Suprapubic skin (tissue), 4 donors: ENCODE measurements around the gene SGPP1. TPM values are rescaled to one million over a fixed set of nuclear protein-coding genes. Genes with fewer than 3 reads are reported as not detected.
"Not testable (repeated sequence)": the region's sequence is repeated elsewhere in the genome, so short reads cannot be mapped to it uniquely, and the experiment has no call there.

Source experiments
- DNase-seq, 2 donors: peaks; one replicate each; pipeline ENCODE4 v3.0.0-alpha.2; 2019; ENCODE audit warnings: low spot score in 2 of 2
- H3K27ac ChIP-seq: fragments of 200-600 bp; sonication (generic); one replicate; pipeline ENCODE4 v1.5.1; 2019
- H3K27me3 ChIP-seq: fragments of 200-600 bp; sonication (generic); one replicate; pipeline ENCODE4 v1.5.1; 2019
- H3K36me3 ChIP-seq: fragments of 200-600 bp; sonication (generic); one replicate; pipeline ENCODE4 v1.5.1; 2019
- H3K4me1 ChIP-seq: fragments of 200-600 bp; sonication (generic); one replicate; pipeline ENCODE4 v1.5.1; 2019
- H3K4me3 ChIP-seq: fragments of 200-600 bp; sonication (generic); one replicate; pipeline ENCODE4 v1.5.1; 2019; ENCODE audit warnings: mild to moderate bottlenecking
- H3K9me3 ChIP-seq: fragments of 200-600 bp; sonication (generic); one replicate; pipeline ENCODE4 v1.5.1; 2019
- EP300 ChIP-seq: sonication (generic); formaldehyde crosslinking; IDR thresholded peaks from one replicate; pipeline ENCODE4 v1.6.1; 2017; ENCODE audit warnings: antibody characterized with exemption
- POLR2A ChIP-seq, 2 donors: fragments of 450-650 bp; IDR thresholded peaks; one replicate each; pipeline ENCODE4 v1.6.1; 2017; ENCODE audit warnings: antibody characterized with exemption in 2 of 2, mild to moderate bottlenecking in 2 of 2, moderate library complexity in 2 of 2
- POLR2AphosphoS5 ChIP-seq, 3 donors: sonication (generic); formaldehyde crosslinking; IDR thresholded peaks; one replicate each; pipeline ENCODE4 v1.6.1; 2017; ENCODE audit warnings: antibody characterized with exemption in 3 of 3
- WGBS: methylation state at CpG from one replicate; pipeline ENCODE4 v1.1.5; 2018; 5-methylcytosine and 5-hydroxymethylcytosine counted together
- total RNA-seq, 4 donors: library from RNA; depleted of rRNA; stranded (reverse); fragments of >200 nt; gene quantifications; one replicate each; pipeline ENCODE4 v1.1.0, GENCODE V29; 2016
- TF ChIP-seq, protein P1 (sequence below), 2 donors: fragments of 200-600 bp in 1 of 2; fragments of 450-650 bp in 1 of 2; sonication (generic) in 1 of 2; IDR thresholded peaks; one replicate each; pipeline ENCODE4 v1.5.1; 2016 to 2019; ENCODE audit warnings: antibody characterized with exemption in 2 of 2, mild to moderate bottlenecking in 1 of 2, moderate library complexity in 1 of 2

The SGPP1 gene
- total RNA-seq, 4 donors from 2014 or later, result 5.4 to 10.9 (median 8.0) TPM

GRCh38 chr14:63712123-63712522 lies 15.7 kb downstream of the SGPP1 start:
- Histone ChIP-seq H3K4me1 (peaks cover 2% of the 10 kb centered on the region), H3K4me3 (no peak overlapping the region), H3K9me3 (no peaks in the 10 kb centered on the region), H3K27ac (no peak overlapping the region), H3K27me3 (no peaks in the 10 kb centered on the region), H3K36me3 (no peaks in the 10 kb centered on the region)
- no peak for DNase-seq
- TF ChIP-seq, protein P1, sequence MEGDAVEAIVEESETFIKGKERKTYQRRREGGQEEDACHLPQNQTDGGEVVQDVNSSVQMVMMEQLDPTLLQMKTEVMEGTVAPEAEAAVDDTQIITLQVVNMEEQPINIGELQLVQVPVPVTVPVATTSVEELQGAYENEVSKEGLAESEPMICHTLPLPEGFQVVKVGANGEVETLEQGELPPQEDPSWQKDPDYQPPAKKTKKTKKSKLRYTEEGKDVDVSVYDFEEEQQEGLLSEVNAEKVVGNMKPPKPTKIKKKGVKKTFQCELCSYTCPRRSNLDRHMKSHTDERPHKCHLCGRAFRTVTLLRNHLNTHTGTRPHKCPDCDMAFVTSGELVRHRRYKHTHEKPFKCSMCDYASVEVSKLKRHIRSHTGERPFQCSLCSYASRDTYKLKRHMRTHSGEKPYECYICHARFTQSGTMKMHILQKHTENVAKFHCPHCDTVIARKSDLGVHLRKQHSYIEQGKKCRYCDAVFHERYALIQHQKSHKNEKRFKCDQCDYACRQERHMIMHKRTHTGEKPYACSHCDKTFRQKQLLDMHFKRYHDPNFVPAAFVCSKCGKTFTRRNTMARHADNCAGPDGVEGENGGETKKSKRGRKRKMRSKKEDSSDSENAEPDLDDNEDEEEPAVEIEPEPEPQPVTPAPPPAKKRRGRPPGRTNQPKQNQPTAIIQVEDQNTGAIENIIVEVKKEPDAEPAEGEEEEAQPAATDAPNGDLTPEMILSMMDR (IDR thresholded peaks at IDR 0.05), result no peak
- TF ChIP-seq POLR2A (IDR thresholded peaks at IDR 0.05), result no peak
- TF ChIP-seq EP300, result no peak
- no peak for TF ChIP-seq POLR2AphosphoS5 (IDR thresholded peaks at IDR 0.05)

DNA sequence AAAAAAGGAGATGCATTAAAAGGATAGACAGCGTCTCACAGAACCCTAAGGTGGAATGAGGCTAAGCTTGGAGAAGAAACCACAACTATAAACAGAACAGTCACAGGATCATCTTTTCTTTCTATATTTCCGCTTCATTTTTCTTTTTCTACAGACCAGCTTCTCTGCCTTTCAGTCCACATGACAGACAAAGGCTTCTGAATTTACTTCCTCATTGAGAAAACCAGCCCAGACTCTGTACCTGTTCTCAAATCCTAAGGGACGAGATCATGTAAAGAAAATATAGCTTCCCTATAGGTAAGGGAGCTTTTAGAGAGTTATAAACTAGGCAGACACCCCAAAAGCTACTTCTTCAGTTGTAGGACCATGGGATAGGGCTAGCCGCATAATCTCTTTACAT lies 17.4 kb downstream of the SGPP1 start:
- Histone ChIP-seq H3K27me3 (no peaks in the 10 kb centered on the region), H3K36me3 (no peaks in the 10 kb centered on the region), H3K9me3 (no peaks in the 10 kb centered on the region), H3K4me3 (no peak overlapping the region), H3K27ac (no peak overlapping the region), H3K4me1 (peaks cover 4% of the 10 kb centered on the region)
- TF ChIP-seq POLR2A (IDR thresholded peaks at IDR 0.05) (no peak), EP300 (no peak), POLR2AphosphoS5 (IDR thresholded peaks at IDR 0.05) (no peak)
- TF ChIP-seq, protein P1 (IDR thresholded peaks at IDR 0.05), result no peak
- WGBS, result 92% methylated on average over 4 of the region's 4 CpGs
- DNase-seq, result no peak

- no peaks in the 10 kb centered on the region for H3K27me3 ChIP-seq
- TF ChIP-seq EP300 (no peak), POLR2AphosphoS5 (IDR thresholded peaks at IDR 0.05) (no peak), POLR2A (IDR thresholded peaks at IDR 0.05) (no peak)
- TF ChIP-seq, protein P1 (IDR thresholded peaks at IDR 0.05), result no peak
- 74% methylated on average over 2 of the region's 2 CpGs for WGBS
- no peak overlapping the region for H3K27ac ChIP-seq
- H3K36me3 ChIP-seq, result no peaks in the 10 kb centered on the region
- H3K4me3 ChIP-seq, result no peak overlapping the region
- H3K4me1 ChIP-seq, result peaks cover 4% of the 10 kb centered on the region
- no peak for DNase-seq
- H3K9me3 ChIP-seq, result no peaks in the 10 kb centered on the region
These were observed 18.3 kb downstream of the SGPP1 start for GRCh38 chr14:63709589-63709988.

GRCh38 chr14:63707216-63707615 lies 20.6 kb downstream of the SGPP1 start:
- TF ChIP-seq POLR2A (IDR thresholded peaks at IDR 0.05), result no peak
- TF ChIP-seq, protein P1 (IDR thresholded peaks at IDR 0.05), result no peak
- no peak for TF ChIP-seq EP300
- TF ChIP-seq POLR2AphosphoS5 (IDR thresholded peaks at IDR 0.05), result no peak
- Histone ChIP-seq H3K27me3 (no peaks in the 10 kb centered on the region), H3K4me3 (no peak overlapping the region), H3K36me3 (no peaks in the 10 kb centered on the region), H3K4me1 (peaks cover 4% of the 10 kb centered on the region), H3K27ac (no peak overlapping the region), H3K9me3 (no peaks in the 10 kb centered on the region)
- no peak for DNase-seq
- 77% methylated on average over 8 of the region's 8 CpGs for WGBS

GRCh38 chr14:63705561-63706070 lies 22.2 kb downstream of the SGPP1 start:
- 92% methylated on average over 4 of the region's 4 CpGs for whole genome bisulfite sequencing
- Histone ChIP-seq H3K4me3 (no peak overlapping the region), H3K27me3 (no peaks in the 10 kb centered on the region), H3K36me3 (no peaks in the 10 kb centered on the region), H3K9me3 (no peaks in the 10 kb centered on the region), H3K27ac (no peak overlapping the region), H3K4me1 (peaks cover 4% of the 10 kb centered on the region)
- TF ChIP-seq POLR2AphosphoS5 (IDR thresholded peaks at IDR 0.05) (no peak), EP300 (no peak)
- no peak for DNase-seq

DNA sequence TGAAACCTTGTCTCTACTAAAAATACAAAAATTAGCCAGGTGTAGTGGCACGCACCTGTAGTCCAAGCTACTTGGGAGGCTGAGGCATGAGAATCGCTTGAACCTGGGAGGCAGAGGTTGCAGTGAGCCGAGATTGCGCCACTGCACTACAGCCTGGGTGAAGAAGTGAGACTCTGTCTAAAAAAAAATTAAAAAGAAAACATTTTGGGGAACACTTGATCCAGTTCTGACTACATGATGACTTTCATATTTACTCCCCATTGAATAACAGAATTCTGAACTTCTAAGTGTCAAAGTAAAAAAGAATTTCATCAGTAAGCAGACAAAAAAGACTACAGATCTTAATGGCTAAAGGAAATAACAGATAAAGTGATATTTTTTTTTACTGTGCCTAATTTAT lies 25.3 kb downstream of the SGPP1 start:
- WGBS, result 98% methylated on average over 4 of the region's 4 CpGs
- H3K36me3 ChIP-seq, H3K4me3 ChIP-seq, DNase-seq, H3K27me3 ChIP-seq, H3K4me1 ChIP-seq, H3K27ac ChIP-seq, H3K9me3 ChIP-seq: not testable (repeated sequence)
